ENCODE results near the gene AZGP1. TPM values are rescaled to one million over a fixed set of nuclear protein-coding genes. Genes with fewer than 3 reads are reported as not detected.
A peak's percentile ranks its signal among the peaks of the same experiment; 100 is the strongest.
"Not testable (repeated sequence)": the region's sequence is repeated elsewhere in the genome, so short reads cannot be mapped to it uniquely, and the experiment has no call there.

Gene AZGP1
- total RNA-seq, 1 donor = not detected

DNA sequence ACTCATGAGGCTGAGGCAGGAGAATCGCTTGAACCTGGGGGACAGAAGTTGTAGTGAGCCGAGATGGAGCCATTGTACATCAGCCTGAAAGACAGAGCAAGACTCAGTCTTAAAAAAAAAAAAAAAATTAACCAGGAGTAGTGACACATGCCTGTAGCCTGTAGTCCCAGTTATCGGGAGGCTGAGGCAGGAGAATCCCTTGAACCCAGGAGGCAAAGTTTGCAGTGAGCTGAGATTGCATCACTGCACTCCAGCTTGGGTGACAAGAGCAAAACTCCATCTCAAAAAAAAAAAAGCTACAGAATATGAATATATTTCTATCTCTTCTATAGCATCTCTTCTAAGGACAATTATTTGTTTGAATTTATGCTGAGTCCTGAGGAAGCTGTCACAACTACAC lies 6.5 kb downstream of the AZGP1 start:
- H3K4me3 ChIP-seq (ENCODE audit: low read depth, low read length) = no peak overlapping the region
- no peak for DNase-seq (ENCODE audit: low read depth)
- TF ChIP-seq, protein P1, sequence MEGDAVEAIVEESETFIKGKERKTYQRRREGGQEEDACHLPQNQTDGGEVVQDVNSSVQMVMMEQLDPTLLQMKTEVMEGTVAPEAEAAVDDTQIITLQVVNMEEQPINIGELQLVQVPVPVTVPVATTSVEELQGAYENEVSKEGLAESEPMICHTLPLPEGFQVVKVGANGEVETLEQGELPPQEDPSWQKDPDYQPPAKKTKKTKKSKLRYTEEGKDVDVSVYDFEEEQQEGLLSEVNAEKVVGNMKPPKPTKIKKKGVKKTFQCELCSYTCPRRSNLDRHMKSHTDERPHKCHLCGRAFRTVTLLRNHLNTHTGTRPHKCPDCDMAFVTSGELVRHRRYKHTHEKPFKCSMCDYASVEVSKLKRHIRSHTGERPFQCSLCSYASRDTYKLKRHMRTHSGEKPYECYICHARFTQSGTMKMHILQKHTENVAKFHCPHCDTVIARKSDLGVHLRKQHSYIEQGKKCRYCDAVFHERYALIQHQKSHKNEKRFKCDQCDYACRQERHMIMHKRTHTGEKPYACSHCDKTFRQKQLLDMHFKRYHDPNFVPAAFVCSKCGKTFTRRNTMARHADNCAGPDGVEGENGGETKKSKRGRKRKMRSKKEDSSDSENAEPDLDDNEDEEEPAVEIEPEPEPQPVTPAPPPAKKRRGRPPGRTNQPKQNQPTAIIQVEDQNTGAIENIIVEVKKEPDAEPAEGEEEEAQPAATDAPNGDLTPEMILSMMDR (IDR thresholded peaks at IDR 0.05; ENCODE audit: insufficient read depth, low read length) = no peak

DNA sequence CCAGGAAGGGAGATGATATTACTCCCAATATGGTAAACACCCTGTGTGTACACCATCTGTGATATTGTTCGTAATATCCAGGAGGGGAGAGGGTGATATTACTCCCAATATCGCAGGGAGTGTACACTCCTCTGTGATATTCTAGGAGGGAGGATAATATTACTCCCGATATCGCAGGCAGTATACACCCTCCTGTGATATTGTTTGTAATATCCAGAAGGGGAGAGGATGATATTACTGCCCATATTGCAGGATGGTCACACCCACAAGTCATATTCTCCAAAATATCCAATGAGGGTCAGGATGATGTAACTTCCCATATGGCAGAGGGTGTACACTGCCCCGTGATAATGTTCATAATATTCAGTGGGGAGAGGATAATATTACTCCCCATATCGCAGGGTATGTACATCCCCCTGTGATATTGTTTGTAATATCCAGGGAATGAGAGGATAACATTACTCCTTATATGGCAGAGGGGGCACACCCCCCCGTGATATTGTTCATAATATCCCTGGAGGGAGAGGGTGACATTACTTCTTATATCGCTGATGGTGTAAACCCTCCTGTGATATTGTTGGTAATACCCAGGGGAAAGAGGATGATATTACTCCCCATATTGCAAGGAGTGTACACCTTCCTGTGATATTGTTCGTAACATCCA lies 17.1 kb downstream of the AZGP1 start:
- TF ChIP-seq, protein P1 (IDR thresholded peaks at IDR 0.05; ENCODE audit: insufficient read depth, low read length) = no peak
- DNase-seq (ENCODE audit: low read depth) = no peak
- no peak overlapping the region for H3K4me3 ChIP-seq (ENCODE audit: low read depth, low read length)

DNA sequence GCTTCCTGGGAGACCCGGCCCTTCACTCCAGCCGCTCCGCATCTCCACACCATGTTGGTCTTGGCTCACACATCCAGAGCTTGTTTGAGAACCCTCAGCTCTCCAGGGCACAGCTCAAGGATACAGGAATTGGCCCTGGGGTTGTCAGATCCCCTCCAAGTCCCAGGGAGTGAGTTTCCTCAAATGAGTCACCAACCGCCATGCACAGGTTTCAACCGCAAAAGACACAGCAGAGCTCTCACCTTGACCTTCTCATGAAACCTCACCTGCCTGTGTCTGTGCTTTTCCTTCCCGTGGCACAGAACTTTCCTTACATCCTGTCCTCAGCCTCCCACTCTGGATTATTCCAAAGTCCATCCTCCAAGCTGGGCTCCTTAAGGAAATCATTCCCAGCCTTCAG lies 20.6 kb downstream of the AZGP1 start:
- DNase-seq (ENCODE audit: low read depth) = no peak
- H3K4me3 ChIP-seq (ENCODE audit: low read depth, low read length) = no peak overlapping the region
- TF ChIP-seq, protein P1 (IDR thresholded peaks at IDR 0.05; ENCODE audit: insufficient read depth, low read length) = no peak

DNA sequence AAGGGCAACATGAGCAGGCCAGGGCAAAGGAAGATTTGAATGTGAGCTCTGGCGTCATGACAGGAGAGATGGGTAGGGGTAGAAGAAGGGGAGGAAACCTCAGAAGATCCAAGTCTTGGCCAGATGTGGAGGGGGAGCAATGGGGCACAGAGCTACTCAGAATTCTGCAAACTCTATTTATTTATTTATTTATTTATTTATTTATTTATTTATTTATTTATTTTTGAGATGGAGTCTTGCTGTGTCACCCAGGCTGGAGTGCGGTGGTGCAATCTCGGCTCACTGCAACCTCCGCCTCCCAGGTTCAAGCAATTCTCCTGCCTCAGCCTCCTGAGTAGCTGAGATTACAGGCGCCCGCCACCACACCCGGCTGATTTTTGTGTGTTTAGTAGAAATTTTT lies 21.2 kb downstream of the AZGP1 start:
- H3K4me3 ChIP-seq (ENCODE audit: low read depth, low read length); DNase-seq (ENCODE audit: low read depth): not testable (repeated sequence)

DNA sequence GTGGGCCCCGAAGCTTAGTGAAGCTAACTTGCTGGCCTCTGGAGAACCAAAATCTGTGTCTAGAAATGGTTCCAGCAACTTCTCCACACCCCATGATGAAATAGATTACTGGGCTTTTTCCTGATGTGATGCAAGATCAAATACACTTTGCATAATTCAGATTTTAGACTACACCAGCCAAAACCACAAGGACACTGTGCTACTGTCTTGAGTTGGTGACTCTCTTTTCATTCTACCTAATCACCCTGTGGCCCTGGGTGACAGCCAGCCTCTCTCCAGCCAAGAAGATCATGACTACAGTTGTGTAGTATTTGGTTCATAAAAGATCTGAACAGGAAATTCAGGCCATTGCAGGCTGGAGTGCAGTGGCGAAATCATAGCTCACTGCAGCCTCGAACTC lies 22.2 kb downstream of the AZGP1 start:
- peak; percentile 74 for DNase-seq (ENCODE audit: low read depth)
- TF ChIP-seq, protein P1 (IDR thresholded peaks at IDR 0.05; ENCODE audit: insufficient read depth, low read length) = no peak
- H3K4me3 ChIP-seq (ENCODE audit: low read depth, low read length) = no peak overlapping the region

DNA sequence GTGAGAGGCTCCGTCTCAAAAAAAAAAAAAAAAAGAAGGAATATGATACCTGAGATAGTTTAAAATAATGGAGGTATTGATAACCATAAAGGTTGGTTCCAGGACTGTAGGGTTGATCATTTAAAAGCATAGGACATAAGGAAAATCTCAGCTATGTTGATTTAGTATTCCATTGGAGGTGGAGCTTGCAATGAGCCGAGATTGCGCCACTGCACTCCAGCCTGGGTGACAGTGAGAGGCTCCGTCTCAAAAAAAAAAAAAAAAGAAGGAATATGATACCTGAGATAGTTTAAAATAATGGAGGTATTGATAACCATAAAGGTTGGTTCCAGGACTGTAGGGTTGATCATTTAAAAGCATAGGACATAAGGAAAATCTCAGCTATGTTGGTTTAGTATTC lies 23.2 kb downstream of the AZGP1 start:
- H3K4me3 ChIP-seq (ENCODE audit: low read depth, low read length); DNase-seq (ENCODE audit: low read depth): not testable (repeated sequence)

DNA sequence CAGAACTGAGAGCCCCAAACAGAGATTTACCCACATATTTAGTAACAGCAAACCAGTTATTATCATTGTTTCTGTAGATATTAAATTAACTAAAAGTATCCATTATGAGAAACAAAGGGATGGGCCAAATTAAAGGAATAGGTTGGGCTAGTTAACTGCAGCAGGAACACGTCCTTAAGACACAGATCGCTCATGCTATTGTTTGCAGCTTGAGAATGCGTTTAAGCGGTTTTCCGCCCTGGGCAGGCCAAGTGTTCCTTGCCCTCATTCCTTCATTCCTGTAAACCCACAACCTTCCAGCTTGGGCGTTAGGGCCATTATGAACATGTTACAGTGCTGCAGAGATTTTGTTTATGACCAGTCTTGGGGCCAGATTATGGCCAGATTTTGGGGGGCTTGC lies 25.0 kb downstream of the AZGP1 start:
- H3K4me3 ChIP-seq (ENCODE audit: low read depth, low read length); DNase-seq (ENCODE audit: low read depth): not testable (repeated sequence)

DNA sequence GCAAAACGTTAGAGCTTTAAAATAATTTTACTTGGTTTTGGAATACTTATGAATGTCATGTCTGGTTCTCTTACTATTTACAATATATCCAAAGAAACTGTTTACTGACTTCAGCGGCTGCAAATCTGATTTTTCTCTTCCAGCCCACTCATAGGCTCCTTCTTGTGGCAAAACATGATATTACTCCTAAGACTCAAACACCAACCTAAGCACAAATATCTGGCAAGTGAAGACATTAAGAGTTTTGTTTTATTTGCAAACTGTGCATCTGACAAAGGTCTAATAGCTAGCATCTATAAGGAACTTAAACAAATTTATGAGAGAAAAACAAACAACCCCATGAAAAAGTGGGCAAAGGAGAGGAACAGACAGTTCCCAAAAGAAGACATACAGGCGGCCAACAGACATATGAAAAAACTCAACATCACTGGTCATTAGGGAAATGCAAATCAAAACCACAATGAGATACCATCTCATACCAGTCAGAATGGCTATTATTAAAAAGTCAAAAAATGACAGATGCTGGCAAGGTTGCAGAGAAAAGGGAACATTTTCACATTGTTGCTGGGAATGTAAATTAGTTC lies 26.1 kb downstream of the AZGP1 start:
- DNase-seq (ENCODE audit: low read depth) = peak; percentile 45
- TF ChIP-seq, protein P1 (IDR thresholded peaks at IDR 0.05; ENCODE audit: insufficient read depth, low read length) = peak; percentile 54
- no peak overlapping the region for H3K4me3 ChIP-seq (ENCODE audit: low read depth, low read length)

Measured in fibroblast of the aortic adventitia (primary cell).